ENCODE measurements around the gene PM20D1. TPM values are rescaled to one million over a fixed set of nuclear protein-coding genes. Genes with fewer than 3 reads are reported as not detected.
A peak's percentile ranks its signal among the peaks of the same experiment; 100 is the strongest.
"Not testable (repeated sequence)": the region's sequence is repeated elsewhere in the genome, so short reads cannot be mapped to it uniquely, and the experiment has no call there.

PM20D1 gene
- total RNA-seq, 2 donors from 2014 or later: 13.0 to 103 TPM

DNA sequence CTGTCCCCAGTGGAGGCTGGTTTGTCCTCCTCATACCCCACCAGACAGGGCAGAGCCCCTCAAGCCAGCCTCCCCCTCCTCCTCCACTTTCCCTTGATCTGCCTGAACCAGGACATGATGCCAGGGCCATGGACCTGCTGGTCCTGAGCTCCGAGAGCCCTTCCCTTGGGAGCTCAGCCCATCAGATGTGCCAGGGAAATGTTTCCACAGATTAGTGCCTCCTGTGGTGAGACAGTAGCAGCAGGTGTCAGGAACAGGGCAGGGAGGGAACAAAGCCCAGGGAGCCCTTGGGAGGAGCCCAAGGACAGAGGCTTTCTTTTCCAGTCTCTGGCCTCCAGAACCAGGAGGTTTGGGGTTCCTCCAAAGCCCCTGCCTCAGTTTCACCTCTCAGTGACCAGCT is 22.3 kb downstream of the PM20D1 start:
- intact Hi-C loops (cut with DNase I): no loop called here
- H3K4me3 ChIP-seq: no peak overlapping the region
- peak in 3 of 4 donors; percentile 22 to 41 (median 33) for DNase-seq
- TF ChIP-seq POLR2A (IDR thresholded peaks at IDR 0.05): no peak
- TF ChIP-seq, protein P1, sequence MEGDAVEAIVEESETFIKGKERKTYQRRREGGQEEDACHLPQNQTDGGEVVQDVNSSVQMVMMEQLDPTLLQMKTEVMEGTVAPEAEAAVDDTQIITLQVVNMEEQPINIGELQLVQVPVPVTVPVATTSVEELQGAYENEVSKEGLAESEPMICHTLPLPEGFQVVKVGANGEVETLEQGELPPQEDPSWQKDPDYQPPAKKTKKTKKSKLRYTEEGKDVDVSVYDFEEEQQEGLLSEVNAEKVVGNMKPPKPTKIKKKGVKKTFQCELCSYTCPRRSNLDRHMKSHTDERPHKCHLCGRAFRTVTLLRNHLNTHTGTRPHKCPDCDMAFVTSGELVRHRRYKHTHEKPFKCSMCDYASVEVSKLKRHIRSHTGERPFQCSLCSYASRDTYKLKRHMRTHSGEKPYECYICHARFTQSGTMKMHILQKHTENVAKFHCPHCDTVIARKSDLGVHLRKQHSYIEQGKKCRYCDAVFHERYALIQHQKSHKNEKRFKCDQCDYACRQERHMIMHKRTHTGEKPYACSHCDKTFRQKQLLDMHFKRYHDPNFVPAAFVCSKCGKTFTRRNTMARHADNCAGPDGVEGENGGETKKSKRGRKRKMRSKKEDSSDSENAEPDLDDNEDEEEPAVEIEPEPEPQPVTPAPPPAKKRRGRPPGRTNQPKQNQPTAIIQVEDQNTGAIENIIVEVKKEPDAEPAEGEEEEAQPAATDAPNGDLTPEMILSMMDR (IDR thresholded peaks at IDR 0.05): peak in 1 of 7 experiments; percentile 24
- peaks cover 38% of the 10 kb centered on the region for H3K4me1 ChIP-seq
- no peaks in the 10 kb centered on the region for H3K36me3 ChIP-seq (replicated peaks in 1 of 2; ENCODE audit: insufficient read depth in 1 of 2, low read depth in 2 of 2)
- H3K9me3 ChIP-seq: no peaks in the 10 kb centered on the region
- H3K27ac ChIP-seq: no peak overlapping the region
- 9 to 26% methylated on average over 1 of the region's 1 CpG for WGBS, 2 donors
- no peaks in the 10 kb centered on the region for H3K27me3 ChIP-seq
- peak; percentile 44 for ATAC-seq

DNA sequence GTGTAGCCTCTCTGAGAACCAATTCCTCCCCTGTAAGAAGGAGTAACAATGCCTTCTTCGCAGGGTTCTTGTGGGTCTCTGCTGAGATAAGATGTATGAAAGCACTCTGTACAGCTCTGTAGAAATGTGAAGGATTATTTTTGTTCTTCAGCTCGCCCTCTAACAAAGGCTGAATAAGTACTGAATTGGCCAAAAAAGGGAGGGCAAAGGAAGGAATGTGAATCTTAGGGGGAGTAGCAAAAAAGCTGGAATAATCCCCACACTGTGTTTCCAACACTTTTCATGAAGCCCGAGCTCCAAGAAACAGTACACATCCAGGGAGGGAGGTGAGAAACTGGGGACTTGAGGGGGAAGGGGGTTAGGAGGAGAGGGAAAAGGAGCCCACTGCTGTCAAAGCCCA is 22.9 kb downstream of the PM20D1 start:
- no peak overlapping the region for H3K27ac ChIP-seq
- no peak for ATAC-seq
- 55 to 89% methylated on average over 3 of the region's 3 CpGs for WGBS, 2 donors
- peaks cover 32% of the 10 kb centered on the region for H3K4me1 ChIP-seq
- intact Hi-C loops (cut with DNase I): no loop called here
- no peaks in the 10 kb centered on the region for H3K9me3 ChIP-seq
- no peaks in the 10 kb centered on the region for H3K27me3 ChIP-seq
- H3K4me3 ChIP-seq: no peak overlapping the region
- no peak for DNase-seq
- no peak for TF ChIP-seq POLR2A (IDR thresholded peaks at IDR 0.05)
- TF ChIP-seq, protein P1 (IDR thresholded peaks at IDR 0.05): no peak
- H3K36me3 ChIP-seq (replicated peaks in 1 of 2; ENCODE audit: insufficient read depth in 1 of 2, low read depth in 2 of 2): no peaks in the 10 kb centered on the region

DNA sequence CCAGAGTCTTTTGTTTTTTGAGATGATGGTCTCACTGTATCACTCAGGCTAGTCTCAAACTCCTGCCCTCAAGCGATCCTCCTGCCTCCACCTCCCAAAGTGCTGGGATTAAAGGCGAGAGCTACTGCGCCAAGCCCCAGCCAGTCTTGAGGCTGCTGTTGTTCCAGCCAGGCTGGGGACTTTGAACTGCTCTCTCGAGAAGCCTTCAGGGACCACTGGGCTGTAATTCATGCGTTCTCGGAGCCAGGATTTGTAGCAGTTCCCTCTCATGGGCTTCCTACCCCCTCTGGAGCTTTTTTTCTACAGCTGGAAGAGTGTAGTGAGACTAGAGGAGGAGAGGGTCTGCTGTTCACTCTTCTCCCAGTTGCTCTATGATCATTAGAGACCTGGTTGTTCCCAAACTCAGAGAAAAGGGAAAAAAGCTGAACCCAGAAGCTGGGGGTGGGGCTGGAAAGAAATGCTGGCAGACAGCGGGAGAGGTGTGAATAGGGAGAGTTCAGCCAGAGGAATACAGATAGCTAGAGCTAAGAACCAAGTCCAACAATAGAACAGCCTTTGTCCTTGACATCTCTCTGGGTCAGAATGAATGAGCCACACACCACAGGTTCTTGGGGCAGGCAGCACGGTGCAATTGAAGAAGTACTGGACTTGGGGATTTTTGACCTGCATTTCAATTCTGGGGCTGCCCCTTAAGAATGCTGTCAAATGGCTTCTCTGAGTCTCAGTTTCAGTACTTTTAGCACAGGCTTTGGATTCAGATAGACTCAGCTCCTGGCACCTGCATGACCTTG is 23.7 kb downstream of the PM20D1 start:
- TF ChIP-seq POLR2A (IDR thresholded peaks at IDR 0.05): no peak
- TF ChIP-seq, protein P1 (IDR thresholded peaks at IDR 0.05): no peak
- Histone ChIP-seq H3K4me3 (no peak overlapping the region), H3K27ac (no peak overlapping the region), H3K36me3 (replicated peaks in 1 of 2; ENCODE audit: insufficient read depth in 1 of 2, low read depth in 2 of 2) (no peaks in the 10 kb centered on the region), H3K4me1 (peaks cover 29% of the 10 kb centered on the region), H3K27me3 (no peaks in the 10 kb centered on the region), H3K9me3 (no peaks in the 10 kb centered on the region)
- intact Hi-C loops (cut with DNase I): no loop called here
- 61 to 67% methylated on average over 8 of the region's 8 CpGs for WGBS, 2 donors
- no peak for ATAC-seq
- DNase-seq: no peak

DNA sequence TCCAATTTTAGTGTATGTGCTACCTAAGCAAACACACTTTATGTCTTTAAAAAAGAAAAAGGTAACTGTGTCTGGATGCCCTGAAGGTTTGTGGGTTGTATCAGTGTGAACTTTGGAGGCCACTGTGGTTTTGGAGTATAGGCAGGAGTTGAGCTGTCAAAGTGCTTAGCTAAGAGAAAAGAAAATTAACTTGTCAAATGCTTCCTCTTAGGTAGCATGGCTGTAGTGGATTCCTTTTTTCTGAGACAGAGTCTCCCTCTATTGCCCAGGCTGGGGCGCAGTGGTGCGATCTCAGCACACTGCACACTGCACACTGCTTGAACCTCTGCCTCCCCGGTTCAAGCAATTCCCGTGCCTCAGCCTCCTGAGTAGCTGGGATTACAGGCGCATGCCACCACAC is 25.8 kb downstream of the PM20D1 start:
- WGBS, 2 donors: 93 to 100% methylated on average over 5 of the region's 5 CpGs
- no peaks in the 10 kb centered on the region for H3K36me3 ChIP-seq (replicated peaks in 1 of 2; ENCODE audit: insufficient read depth in 1 of 2, low read depth in 2 of 2)
- H3K4me3 ChIP-seq: no peak overlapping the region
- no peak overlapping the region for H3K27ac ChIP-seq
- TF ChIP-seq POLR2A (IDR thresholded peaks at IDR 0.05): no peak
- TF ChIP-seq, protein P1 (IDR thresholded peaks at IDR 0.05): no peak
- DNase-seq (no peak), ATAC-seq (no peak)
- H3K4me1 ChIP-seq: peaks cover 19% of the 10 kb centered on the region
- H3K27me3 ChIP-seq: no peaks in the 10 kb centered on the region
- no peaks in the 10 kb centered on the region for H3K9me3 ChIP-seq
- intact Hi-C loops (cut with DNase I): no loop called here

DNA sequence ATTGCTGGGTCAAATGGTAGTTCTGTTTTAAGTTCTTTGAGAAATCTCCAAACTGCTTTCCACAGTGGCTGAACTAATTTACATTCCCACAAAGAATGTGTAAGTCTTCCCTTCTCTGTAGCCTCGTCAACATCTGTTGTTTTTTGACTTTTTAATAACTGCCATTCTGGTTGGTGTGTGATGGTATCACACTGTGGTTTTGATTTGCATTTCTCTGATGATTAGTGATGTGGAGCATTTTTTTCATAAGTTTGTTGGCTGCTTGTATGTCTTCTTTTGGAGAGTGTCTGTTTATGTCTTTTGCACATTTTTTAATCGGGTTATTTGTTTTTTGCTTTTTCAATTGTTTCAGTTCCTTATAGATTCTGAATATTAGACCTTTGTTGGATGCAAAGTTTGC is 26.7 kb downstream of the PM20D1 start:
- ATAC-seq; DNase-seq; H3K4me3 ChIP-seq; intact Hi-C loops (cut with DNase I); H3K9me3 ChIP-seq; H3K27me3 ChIP-seq; H3K36me3 ChIP-seq (replicated peaks in 1 of 2; ENCODE audit: insufficient read depth in 1 of 2, low read depth in 2 of 2); H3K27ac ChIP-seq: not testable (repeated sequence)
- peaks cover 19% of the 10 kb centered on the region for H3K4me1 ChIP-seq
- 94 to 97% methylated on average over 2 of the region's 2 CpGs for WGBS, 2 donors

Data from body of pancreas (tissue), 4 donors.